ENCODE data around the gene RBPMS2. TPM values are rescaled to one million over a fixed set of nuclear protein-coding genes. Genes with fewer than 3 reads are reported as not detected.

Gene RBPMS2
- total RNA-seq, 1 experiment from 2014 or later: 181 TPM

DNA sequence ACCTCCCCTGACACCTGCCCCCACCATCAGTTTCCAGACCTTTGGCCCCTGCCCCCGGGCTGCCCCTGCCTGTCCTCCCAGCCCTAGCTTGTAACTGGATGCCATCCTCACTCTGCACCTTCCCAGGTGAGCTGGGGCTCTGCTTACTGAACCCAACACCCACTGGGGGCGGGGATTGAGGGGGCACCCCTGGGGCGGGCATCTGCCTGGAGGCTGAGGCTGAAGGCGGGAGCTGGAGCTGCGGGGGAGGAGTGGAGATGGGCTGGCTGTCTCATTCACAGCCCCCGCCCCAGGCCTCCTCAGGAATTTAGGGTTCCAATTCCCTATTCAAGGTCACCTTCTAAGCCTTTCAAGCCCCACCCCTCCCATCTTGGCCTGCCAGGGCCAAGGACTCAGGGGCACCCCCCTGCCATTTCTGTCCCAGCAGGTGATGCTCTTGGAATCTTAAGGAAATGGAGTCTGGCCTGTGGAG, 32.4 kb upstream of the RBPMS2 start:
- TF ChIP-seq, protein P1, sequence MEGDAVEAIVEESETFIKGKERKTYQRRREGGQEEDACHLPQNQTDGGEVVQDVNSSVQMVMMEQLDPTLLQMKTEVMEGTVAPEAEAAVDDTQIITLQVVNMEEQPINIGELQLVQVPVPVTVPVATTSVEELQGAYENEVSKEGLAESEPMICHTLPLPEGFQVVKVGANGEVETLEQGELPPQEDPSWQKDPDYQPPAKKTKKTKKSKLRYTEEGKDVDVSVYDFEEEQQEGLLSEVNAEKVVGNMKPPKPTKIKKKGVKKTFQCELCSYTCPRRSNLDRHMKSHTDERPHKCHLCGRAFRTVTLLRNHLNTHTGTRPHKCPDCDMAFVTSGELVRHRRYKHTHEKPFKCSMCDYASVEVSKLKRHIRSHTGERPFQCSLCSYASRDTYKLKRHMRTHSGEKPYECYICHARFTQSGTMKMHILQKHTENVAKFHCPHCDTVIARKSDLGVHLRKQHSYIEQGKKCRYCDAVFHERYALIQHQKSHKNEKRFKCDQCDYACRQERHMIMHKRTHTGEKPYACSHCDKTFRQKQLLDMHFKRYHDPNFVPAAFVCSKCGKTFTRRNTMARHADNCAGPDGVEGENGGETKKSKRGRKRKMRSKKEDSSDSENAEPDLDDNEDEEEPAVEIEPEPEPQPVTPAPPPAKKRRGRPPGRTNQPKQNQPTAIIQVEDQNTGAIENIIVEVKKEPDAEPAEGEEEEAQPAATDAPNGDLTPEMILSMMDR (conservative IDR thresholded peaks at IDR 0.05): no peak
- Histone ChIP-seq H3K18ac (ENCODE audit: insufficient read length, low read depth, low read length) (peak overlapping the region; percentile 94), H2BK120ac (ENCODE audit: low read depth, low read length, poor library complexity, severe bottlenecking) (no peak overlapping the region), H2BK15ac (ENCODE audit: low read depth, low read length) (no peak overlapping the region), H2BK20ac (ENCODE audit: low read depth, low read length, poor library complexity, severe bottlenecking) (no peak overlapping the region), H3K14ac (ENCODE audit: insufficient read depth, low read length) (peak overlapping the region; percentile 93; the same call in 1 of the 2 replicates), H3T11ph (ENCODE audit: low read length) (no peak overlapping the region), H3K23me2 (ENCODE audit: insufficient read length, low read depth, low read length, poor library complexity, severe bottlenecking) (peaks cover 13% of the 10 kb centered on the region), H4K8ac (replicated peaks; ENCODE audit: insufficient read length, low read depth, low read length) (no peak overlapping the region), H4K5ac (ENCODE audit: insufficient read length, low read depth, low read length) (peak overlapping the region; percentile 49), H3K9ac (ENCODE audit: extremely low read depth, insufficient read length, low read length) (peak overlapping the region; percentile 56), H2AK5ac (ENCODE audit: insufficient read length, low read length) (no peak overlapping the region), H3K9me3 (ENCODE audit: control insufficient read depth, low read depth, low read length) (no peaks in the 10 kb centered on the region), H2BK12ac (ENCODE audit: insufficient read length, low read depth, low read length) (no peak overlapping the region), H3K4me1 (ENCODE audit: insufficient read depth, low read length) (peaks cover 12% of the 10 kb centered on the region; the same call in 1 of the 2 replicates), H2BK5ac (ENCODE audit: insufficient read length, low read length) (peak overlapping the region; percentile 82), H3K4me2 (ENCODE audit: insufficient read depth, insufficient read length, low read length) (peak overlapping the region; percentile 21), H2AFZ (ENCODE audit: low read length) (no peak overlapping the region), H3K79me1 (ENCODE audit: insufficient read depth, low read depth, low read length, poor library complexity, severe bottlenecking) (no peaks in the 10 kb centered on the region), H3K79me2 (ENCODE audit: insufficient read depth, low read length) (no peaks in the 10 kb centered on the region), H4K91ac (ENCODE audit: insufficient read length, low read depth, low read length) (no peak overlapping the region), H3K27me3 (ENCODE audit: insufficient read depth, low read length) (no peaks in the 10 kb centered on the region), H4K20me1 (ENCODE audit: control insufficient read depth, insufficient read depth, insufficient read length) (no peaks in the 10 kb centered on the region), H3K23ac (ENCODE audit: insufficient read length, low read depth, low read length) (no peak overlapping the region), H3K27ac (ENCODE audit: insufficient read length, low read depth, low read length) (peak overlapping the region; percentile 90), H3K56ac (ENCODE audit: insufficient read length, low read depth, low read length) (no peak overlapping the region), H3K4ac (ENCODE audit: low read depth, low read length) (peak overlapping the region; percentile 22; the same call in 1 of the 2 replicates)
- Mint-ChIP-seq H3K27me3 (ENCODE audit: low read depth) (no peaks in the 10 kb centered on the region), H3K9me3 (no peaks in the 10 kb centered on the region), H3K27ac (peak overlapping the region; percentile 95 to 100 (median 99)), H3K4me1 (peaks cover 64 to 70% of the 10 kb centered on the region in 2 experiments), H3K4me3 (peak overlapping the region; percentile 55 to 72), H3K36me3 (ENCODE audit: insufficient read depth in 1 of 3, low read depth in 3 of 3) (no peaks in the 10 kb centered on the region)
- DNase-seq: peak; percentile 96
- no CpG with 5 or more reads among the region's 6 CpGs for WGBS (ENCODE audit: extremely low coverage, insufficient read length, low lambda C conversion rate)
